Measurements from ENCODE around the gene FOXS1.
"Not testable (repeated sequence)": the region's sequence is repeated elsewhere in the genome, so short reads cannot be mapped to it uniquely, and the experiment has no call there.

Gene FOXS1

GRCh38 chr20:31831211-31831610, 14.2 kb downstream of the FOXS1 start:
- no peaks in the 10 kb centered on the region for H3K9me3 ChIP-seq (ENCODE audit: control insufficient read depth, low read length)
- H3K4me3 ChIP-seq (ENCODE audit: insufficient read depth, low read depth, low read length): no peak overlapping the region
- WGBS, 2 experiments: 92 to 93% methylated on average over 6 of the region's 6 CpGs
- peaks cover 8% of the 10 kb centered on the region for H3K4me1 ChIP-seq (ENCODE audit: control insufficient read depth, insufficient read depth, low read length)
- H3K27ac ChIP-seq (ENCODE audit: insufficient read depth, low read depth, low read length, poor library complexity, severe bottlenecking): no peak overlapping the region
- no peaks in the 10 kb centered on the region for H3K36me3 ChIP-seq (ENCODE audit: control insufficient read depth, insufficient read depth, low read length)
- no peaks in the 10 kb centered on the region for H3K27me3 ChIP-seq (ENCODE audit: control insufficient read depth, insufficient read depth, low read length, poor library complexity, severe bottlenecking)

GRCh38 chr20:31830406-31830981, 14.9 kb downstream of the FOXS1 start:
- no peak overlapping the region for H3K27ac ChIP-seq (ENCODE audit: insufficient read depth, low read depth, low read length, poor library complexity, severe bottlenecking)
- H3K4me3 ChIP-seq (ENCODE audit: insufficient read depth, low read depth, low read length): no peak overlapping the region
- H3K36me3 ChIP-seq (ENCODE audit: control insufficient read depth, insufficient read depth, low read length): no peaks in the 10 kb centered on the region
- H3K4me1 ChIP-seq (ENCODE audit: control insufficient read depth, insufficient read depth, low read length): peaks cover 5% of the 10 kb centered on the region
- no peaks in the 10 kb centered on the region for H3K27me3 ChIP-seq (ENCODE audit: control insufficient read depth, insufficient read depth, low read length, poor library complexity, severe bottlenecking)
- 93 to 96% methylated on average over 8 of the region's 8 CpGs for WGBS, 2 experiments
- no peaks in the 10 kb centered on the region for H3K9me3 ChIP-seq (ENCODE audit: control insufficient read depth, low read length)

- Histone ChIP-seq H3K27me3 (ENCODE audit: control insufficient read depth, insufficient read depth, low read length, poor library complexity, severe bottlenecking) (no peaks in the 10 kb centered on the region), H3K4me1 (ENCODE audit: control insufficient read depth, insufficient read depth, low read length) (peaks cover 5% of the 10 kb centered on the region), H3K27ac (ENCODE audit: insufficient read depth, low read depth, low read length, poor library complexity, severe bottlenecking) (no peak overlapping the region), H3K9me3 (ENCODE audit: control insufficient read depth, low read length) (no peaks in the 10 kb centered on the region), H3K4me3 (ENCODE audit: insufficient read depth, low read depth, low read length) (no peak overlapping the region), H3K36me3 (ENCODE audit: control insufficient read depth, insufficient read depth, low read length) (no peaks in the 10 kb centered on the region)
- 82 to 85% methylated on average over 6 of the region's 6 CpGs for WGBS, 2 experiments
Observed at GRCh38 chr20:31829731-31830130, 15.7 kb downstream of the FOXS1 start.

GRCh38 chr20:31828016-31828415, 17.4 kb downstream of the FOXS1 start:
- 93 to 97% methylated on average over 11 of the region's 11 CpGs for WGBS, 2 experiments
- not testable (repeated sequence) for H3K9me3 ChIP-seq (ENCODE audit: control insufficient read depth, low read length); H3K4me3 ChIP-seq (ENCODE audit: insufficient read depth, low read depth, low read length); H3K36me3 ChIP-seq (ENCODE audit: control insufficient read depth, insufficient read depth, low read length); H3K27ac ChIP-seq (ENCODE audit: insufficient read depth, low read depth, low read length, poor library complexity, severe bottlenecking); H3K27me3 ChIP-seq (ENCODE audit: control insufficient read depth, insufficient read depth, low read length, poor library complexity, severe bottlenecking); H3K4me1 ChIP-seq (ENCODE audit: control insufficient read depth, insufficient read depth, low read length)

GRCh38 chr20:31827059-31827458, 18.3 kb downstream of the FOXS1 start:
- peaks cover 6% of the 10 kb centered on the region for H3K4me1 ChIP-seq (ENCODE audit: control insufficient read depth, insufficient read depth, low read length)
- WGBS, 2 experiments: 85 to 93% methylated on average over 2 of the region's 2 CpGs
- H3K9me3 ChIP-seq (ENCODE audit: control insufficient read depth, low read length): no peaks in the 10 kb centered on the region
- no peak overlapping the region for H3K27ac ChIP-seq (ENCODE audit: insufficient read depth, low read depth, low read length, poor library complexity, severe bottlenecking)
- no peaks in the 10 kb centered on the region for H3K36me3 ChIP-seq (ENCODE audit: control insufficient read depth, insufficient read depth, low read length)
- H3K27me3 ChIP-seq (ENCODE audit: control insufficient read depth, insufficient read depth, low read length, poor library complexity, severe bottlenecking): no peaks in the 10 kb centered on the region
- H3K4me3 ChIP-seq (ENCODE audit: insufficient read depth, low read depth, low read length): no peak overlapping the region

- WGBS, 2 experiments: 91% methylated on average over 5 of the region's 5 CpGs
- Histone ChIP-seq H3K9me3 (ENCODE audit: control insufficient read depth, low read length) (no peaks in the 10 kb centered on the region), H3K4me1 (ENCODE audit: control insufficient read depth, insufficient read depth, low read length) (peaks cover 6% of the 10 kb centered on the region), H3K4me3 (ENCODE audit: insufficient read depth, low read depth, low read length) (no peak overlapping the region), H3K36me3 (ENCODE audit: control insufficient read depth, insufficient read depth, low read length) (no peaks in the 10 kb centered on the region), H3K27ac (ENCODE audit: insufficient read depth, low read depth, low read length, poor library complexity, severe bottlenecking) (no peak overlapping the region), H3K27me3 (ENCODE audit: control insufficient read depth, insufficient read depth, low read length, poor library complexity, severe bottlenecking) (no peaks in the 10 kb centered on the region)
Observed at GRCh38 chr20:31826074-31826473, 19.3 kb downstream of the FOXS1 start.

GRCh38 chr20:31824554-31825313, 20.7 kb downstream of the FOXS1 start:
- Histone ChIP-seq H3K9me3 (ENCODE audit: control insufficient read depth, low read length) (no peaks in the 10 kb centered on the region), H3K4me1 (ENCODE audit: control insufficient read depth, insufficient read depth, low read length) (peaks cover 6% of the 10 kb centered on the region), H3K4me3 (ENCODE audit: insufficient read depth, low read depth, low read length) (no peak overlapping the region), H3K27ac (ENCODE audit: insufficient read depth, low read depth, low read length, poor library complexity, severe bottlenecking) (no peak overlapping the region), H3K27me3 (ENCODE audit: control insufficient read depth, insufficient read depth, low read length, poor library complexity, severe bottlenecking) (no peaks in the 10 kb centered on the region), H3K36me3 (ENCODE audit: control insufficient read depth, insufficient read depth, low read length) (no peaks in the 10 kb centered on the region)
- WGBS, 2 experiments: 90 to 91% methylated on average over 14 of the region's 14 CpGs

GRCh38 chr20:31824125-31824485, 21.3 kb downstream of the FOXS1 start:
- peaks cover 6% of the 10 kb centered on the region for H3K4me1 ChIP-seq (ENCODE audit: control insufficient read depth, insufficient read depth, low read length)
- H3K27me3 ChIP-seq (ENCODE audit: control insufficient read depth, insufficient read depth, low read length, poor library complexity, severe bottlenecking): no peaks in the 10 kb centered on the region
- H3K27ac ChIP-seq (ENCODE audit: insufficient read depth, low read depth, low read length, poor library complexity, severe bottlenecking): no peak overlapping the region
- no peaks in the 10 kb centered on the region for H3K36me3 ChIP-seq (ENCODE audit: control insufficient read depth, insufficient read depth, low read length)
- no peaks in the 10 kb centered on the region for H3K9me3 ChIP-seq (ENCODE audit: control insufficient read depth, low read length)
- 94 to 95% methylated on average over 4 of the region's 4 CpGs for WGBS, 2 experiments
- no peak overlapping the region for H3K4me3 ChIP-seq (ENCODE audit: insufficient read depth, low read depth, low read length)

GRCh38 chr20:31823360-31824124, 21.9 kb downstream of the FOXS1 start:
- Histone ChIP-seq H3K4me3 (ENCODE audit: insufficient read depth, low read depth, low read length) (no peak overlapping the region), H3K36me3 (ENCODE audit: control insufficient read depth, insufficient read depth, low read length) (no peaks in the 10 kb centered on the region), H3K4me1 (ENCODE audit: control insufficient read depth, insufficient read depth, low read length) (peaks cover 10% of the 10 kb centered on the region), H3K27ac (ENCODE audit: insufficient read depth, low read depth, low read length, poor library complexity, severe bottlenecking) (no peak overlapping the region), H3K9me3 (ENCODE audit: control insufficient read depth, low read length) (no peaks in the 10 kb centered on the region), H3K27me3 (ENCODE audit: control insufficient read depth, insufficient read depth, low read length, poor library complexity, severe bottlenecking) (no peaks in the 10 kb centered on the region)
- 81 to 85% methylated on average over 14 of the region's 14 CpGs for WGBS, 2 experiments

Data from ectodermal cell (in vitro differentiated cells).